Activated CD4-positive, CD25-positive, alpha-beta regulatory T cell treated with anti-CD3 and anti-CD28 coated beads, Interleukin-2, amount 50 U/mL, for 72 hours (primary cell): Measurements from ENCODE around the gene MAN2C1.
"Not testable (repeated sequence)": the region's sequence is repeated elsewhere in the genome, so short reads cannot be mapped to it uniquely, and the experiment has no call there.

Experiments
- DNase-seq: peaks from one replicate; pipeline ENCODE4 v3.0.0; 2021

MAN2C1 gene

GRCh38 chr15:75342221-75342620 lies 26.2 kb downstream of the MAN2C1 start:
- no peak for DNase-seq

GRCh38 chr15:75339531-75340240 lies 28.7 kb downstream of the MAN2C1 start:
- DNase-seq: no peak

GRCh38 chr15:75338661-75339240 lies 29.7 kb downstream of the MAN2C1 start:
- no peak for DNase-seq

- peak; percentile 82 for DNase-seq
Observed at GRCh38 chr15:75335705-75336355, 32.6 kb downstream of the MAN2C1 start, which contains the start of gene COMMD4. Gene COMMD4, plus strand, starts transcription at chr15:75336063. Its CDS starts 27 bp downstream, at chr15:75336090.

- no peak for DNase-seq
Observed at GRCh38 chr15:75335313-75335704, 33.1 kb downstream of the MAN2C1 start.

- not testable (repeated sequence) for DNase-seq
Observed at GRCh38 chr15:75333654-75334419, 34.6 kb downstream of the MAN2C1 start.

- DNase-seq: not testable (repeated sequence)
Observed at GRCh38 chr15:75332093-75332492, 36.3 kb downstream of the MAN2C1 start.

- DNase-seq: no peak
Observed at GRCh38 chr15:75329571-75329970, 38.8 kb downstream of the MAN2C1 start.

- DNase-seq: no peak
Observed at GRCh38 chr15:75328493-75329314, 39.7 kb downstream of the MAN2C1 start.

- DNase-seq: no peak
Observed at GRCh38 chr15:75327491-75327890, 40.9 kb downstream of the MAN2C1 start.

GRCh38 chr15:75327005-75327404 lies 41.4 kb downstream of the MAN2C1 start:
- DNase-seq: no peak

GRCh38 chr15:75325922-75326321 lies 42.5 kb downstream of the MAN2C1 start:
- no peak for DNase-seq

- DNase-seq: no peak
Observed at GRCh38 chr15:75321711-75322110, 46.7 kb downstream of the MAN2C1 start.

- DNase-seq: not testable (repeated sequence)
Observed at GRCh38 chr15:75319231-75319897, 49.0 kb downstream of the MAN2C1 start.

GRCh38 chr15:75314552-75315290 lies 53.7 kb downstream of the MAN2C1 start:
- no peak for DNase-seq

GRCh38 chr15:75313116-75313845 lies 55.1 kb downstream of the MAN2C1 start:
- DNase-seq: no peak

- not testable (repeated sequence) for DNase-seq
Observed at GRCh38 chr15:75312548-75312947, 55.9 kb downstream of the MAN2C1 start.

- DNase-seq: no peak
Observed at GRCh38 chr15:75309711-75310110, 58.7 kb downstream of the MAN2C1 start.

GRCh38 chr15:75307778-75308390 lies 60.5 kb downstream of the MAN2C1 start:
- DNase-seq: no peak

- DNase-seq: no peak
Observed at GRCh38 chr15:75306188-75306587, 62.2 kb downstream of the MAN2C1 start.
